GM18909 (cell line): ENCODE data around the gene HMCN1.
A peak's percentile ranks its signal among the peaks of the same experiment; 100 is the strongest.

ENCODE experiments used
- ATAC-seq: cut with Tn5 transposase; IDR thresholded peaks from one replicate; pipeline ENCODE4 v1.9.1; 2021; ENCODE audit warnings: mild to moderate bottlenecking; ENCODE audit not compliant: unreplicated experiment, poor library complexity

The HMCN1 gene

DNA sequence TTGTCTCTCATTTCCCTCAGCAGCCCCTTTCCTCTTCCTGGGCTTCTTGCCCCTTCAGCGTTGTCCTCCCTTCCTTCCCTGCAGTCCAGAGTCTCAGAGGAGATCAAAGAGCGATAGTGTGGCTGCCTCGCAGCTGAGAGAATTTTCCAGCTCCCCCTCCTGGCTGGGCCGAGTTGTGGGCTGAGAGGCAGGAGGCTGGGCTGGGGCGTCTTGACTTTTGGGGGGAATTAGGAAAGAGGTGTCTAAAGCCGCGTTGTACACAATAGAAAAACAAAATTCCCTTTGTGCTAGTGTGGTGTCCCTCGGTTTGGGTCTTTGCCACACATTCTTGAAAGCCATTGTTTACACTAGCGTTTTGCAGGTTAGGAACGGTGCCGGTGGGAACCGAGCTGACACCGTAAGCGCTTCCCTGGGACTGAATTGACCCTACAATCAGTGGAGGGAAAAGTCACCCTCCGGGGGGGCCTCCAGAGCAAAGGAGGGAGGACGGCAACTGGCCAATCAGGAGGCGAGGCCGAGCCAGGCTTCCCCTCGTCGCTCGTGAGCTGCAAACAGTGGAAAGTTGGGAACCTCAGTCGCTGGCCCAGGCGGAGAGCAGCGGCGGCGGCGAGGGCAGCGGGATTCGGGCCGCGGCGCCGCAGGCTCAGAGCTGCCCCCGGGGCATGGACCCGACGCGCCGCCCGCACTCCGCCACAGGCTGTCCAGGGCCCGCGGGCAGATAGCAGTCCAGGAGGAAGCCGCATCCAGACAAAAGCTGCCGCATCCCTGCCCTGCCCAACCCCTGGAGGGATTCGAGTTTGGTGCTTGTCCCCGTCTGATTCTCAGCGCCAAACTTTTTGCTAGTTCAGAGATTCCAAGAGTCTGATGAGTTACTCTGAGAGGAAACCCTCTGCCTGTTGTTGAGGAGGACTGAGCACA lies at the start of gene HMCN1:
Gene HMCN1, plus strand, starts transcription at position 574 of the 918 bp plus-strand sequence. CDS start 389 bp downstream, outside the sequence.
- ATAC-seq: no peak

DNA sequence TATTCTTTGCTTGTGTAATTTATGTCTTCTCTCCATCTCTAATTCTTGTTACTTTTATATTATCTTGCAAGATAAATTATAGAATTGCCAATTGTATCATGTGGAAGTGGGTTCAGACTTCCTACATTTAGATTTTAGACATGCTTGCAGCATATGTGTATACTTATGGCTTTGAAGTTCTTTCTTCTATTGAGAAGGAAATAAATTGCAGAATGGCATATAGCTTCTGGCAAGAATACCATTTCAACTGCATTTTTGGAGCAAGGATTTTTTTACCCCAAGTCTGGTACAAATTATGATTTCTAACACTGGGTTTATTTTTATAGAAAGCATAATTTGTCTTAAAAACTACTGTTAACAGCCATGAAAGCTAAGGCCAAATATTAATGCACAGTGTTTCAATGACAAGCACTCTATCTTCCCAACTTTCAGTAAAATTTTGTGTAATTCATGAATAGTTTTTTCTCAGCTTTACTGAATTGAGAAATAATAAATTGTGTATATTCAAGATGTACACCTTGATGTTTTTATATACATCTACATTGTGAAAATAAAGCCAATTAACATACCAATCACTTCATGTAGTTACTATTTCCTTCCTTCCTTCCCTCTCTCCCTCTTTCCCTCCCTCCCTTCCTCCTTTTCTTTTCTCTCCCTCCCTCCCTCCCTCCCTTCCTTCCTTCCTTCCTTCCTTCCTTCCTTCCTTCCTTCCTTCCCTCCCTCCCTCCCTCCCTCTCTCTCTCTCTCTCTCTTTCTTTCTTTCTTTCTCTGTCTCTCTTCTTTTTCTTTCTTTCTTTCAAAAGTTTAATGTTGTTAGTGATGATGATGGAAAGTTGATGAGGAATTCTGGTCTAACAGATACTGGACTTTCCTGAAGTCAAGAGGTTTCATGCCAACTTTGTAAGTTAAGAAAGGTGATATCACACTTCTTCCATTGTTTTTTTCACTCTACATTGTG lies 47.1 kb upstream of the HMCN1 start:
- no peak for ATAC-seq

DNA sequence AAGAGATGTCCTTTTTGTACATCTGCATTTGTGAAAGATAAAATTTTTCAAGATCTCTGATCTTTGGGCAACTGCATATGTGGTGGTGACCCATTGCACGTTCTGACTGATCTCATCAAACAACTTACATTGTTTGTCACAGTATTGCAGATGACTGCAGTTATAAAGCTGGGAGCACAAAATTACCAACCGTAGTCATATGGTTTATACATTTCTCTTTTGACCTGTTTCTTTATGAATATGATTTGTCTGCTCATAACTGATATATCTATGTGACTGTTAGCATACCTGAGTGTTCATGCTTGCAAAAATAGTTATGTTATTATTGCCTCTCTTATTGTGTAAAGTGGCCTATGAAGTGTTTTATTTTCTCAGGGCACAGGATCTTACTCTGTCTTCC lies 43.7 kb upstream of the HMCN1 start:
- no peak for ATAC-seq

DNA sequence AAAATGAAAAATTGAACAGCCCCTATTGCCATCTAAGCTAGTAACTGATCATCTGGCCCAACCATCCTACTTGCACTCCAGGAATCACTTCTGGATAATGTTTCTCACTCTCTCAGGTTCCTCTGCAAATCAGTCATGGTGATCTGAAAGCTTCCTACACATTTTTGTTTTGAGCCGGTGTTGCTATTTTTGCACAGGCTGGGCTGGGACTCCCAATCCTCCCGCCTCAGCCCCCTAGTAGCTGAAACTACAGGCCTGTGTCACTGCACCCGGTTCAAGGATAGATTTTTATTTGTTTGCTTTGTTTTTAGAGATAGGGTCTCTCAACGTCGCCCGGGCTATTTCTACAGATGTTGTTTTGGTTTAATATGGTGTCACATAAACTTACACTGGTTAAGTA lies 40.5 kb upstream of the HMCN1 start:
- ATAC-seq: peak; percentile 47

DNA sequence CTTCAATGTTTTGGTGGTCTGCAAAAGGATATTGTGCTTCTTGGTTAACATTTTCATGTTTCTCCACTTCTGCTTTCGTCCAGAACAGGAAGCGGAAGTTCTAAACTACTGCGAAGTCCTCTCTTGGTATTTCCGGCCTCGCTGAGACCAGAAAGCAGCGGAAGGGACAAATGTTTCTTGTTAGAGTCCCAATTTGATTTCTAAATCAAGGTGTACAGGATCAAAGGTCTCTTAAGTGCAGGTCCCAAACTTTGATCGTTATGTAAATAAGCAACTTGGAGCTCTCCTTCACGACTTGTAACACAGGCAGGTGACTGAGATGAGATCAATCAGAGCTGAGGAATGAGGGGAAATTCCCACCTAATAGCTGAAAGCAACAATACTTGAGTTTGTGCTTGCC lies 40.1 kb upstream of the HMCN1 start:
- peak; percentile 91 for ATAC-seq

DNA sequence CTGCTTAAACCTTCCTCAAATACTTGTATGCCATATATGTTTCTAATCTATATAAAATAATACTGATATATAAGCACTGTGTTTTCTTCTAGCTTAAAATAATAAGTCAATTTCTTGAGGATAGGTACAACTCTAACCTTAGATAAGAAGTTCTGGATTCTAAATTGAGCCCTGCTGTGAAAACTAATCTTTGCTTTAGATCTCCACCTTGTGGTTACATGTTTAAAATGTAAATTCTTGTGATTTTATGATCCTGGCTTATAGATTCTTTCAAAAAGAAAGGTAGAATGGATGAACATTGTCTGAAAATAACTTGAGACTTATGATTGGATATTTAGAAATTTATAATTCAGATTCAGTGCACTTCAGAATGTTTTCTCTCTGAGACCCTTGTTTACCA lies 38.9 kb upstream of the HMCN1 start:
- ATAC-seq: no peak

DNA sequence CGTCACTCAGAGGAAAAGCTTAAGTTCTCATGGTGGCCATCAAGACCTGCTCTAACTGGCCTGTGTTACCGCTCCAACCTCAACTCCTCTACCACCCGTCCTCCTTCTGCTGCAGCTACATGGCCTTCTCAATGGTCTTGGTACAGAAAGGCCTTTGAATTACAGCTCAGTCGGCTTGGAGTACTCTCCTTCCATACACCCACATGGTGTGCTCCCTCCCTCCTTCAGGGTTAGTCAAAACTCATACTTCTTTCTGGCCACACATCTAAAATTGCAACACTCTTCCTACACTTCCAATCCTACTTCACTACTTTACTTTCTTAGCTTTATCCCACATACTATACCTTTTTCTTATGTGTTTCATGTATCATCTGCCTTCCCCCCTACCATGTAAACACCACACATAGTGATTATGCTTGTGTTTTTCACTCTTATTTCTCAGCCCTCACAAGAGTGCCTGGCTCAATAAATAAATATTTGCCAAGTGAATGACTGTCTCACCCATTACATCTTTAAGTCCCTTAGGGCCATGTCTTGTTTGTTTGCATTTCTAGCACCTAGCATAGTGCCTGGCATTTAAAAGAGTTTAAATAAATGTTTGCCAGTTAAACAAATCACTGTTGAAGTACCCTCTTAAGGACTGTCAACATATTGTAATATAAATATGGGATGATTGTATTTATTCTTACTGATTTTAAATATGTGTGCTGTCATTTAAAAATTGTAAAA lies 37.6 kb upstream of the HMCN1 start:
- ATAC-seq: no peak

DNA sequence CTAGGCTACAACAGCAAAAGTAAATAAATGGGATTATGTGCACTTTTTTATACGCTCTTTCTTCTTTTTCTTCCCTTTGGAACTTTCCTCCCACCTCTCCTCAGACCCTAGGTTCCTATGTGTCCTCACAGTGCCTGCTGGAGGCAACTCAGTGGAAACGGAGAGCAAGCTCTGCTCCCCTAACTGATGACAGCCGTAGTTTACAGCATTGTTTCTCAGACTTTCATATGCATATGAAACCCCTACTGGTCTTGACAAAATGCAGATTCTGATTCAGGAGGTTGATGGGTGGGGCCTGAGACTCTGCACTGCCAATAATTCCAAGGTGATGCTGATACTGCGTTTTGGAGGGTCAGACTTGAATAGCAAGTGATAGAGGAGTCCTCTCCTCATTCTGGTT lies 34.3 kb upstream of the HMCN1 start:
- no peak for ATAC-seq

DNA sequence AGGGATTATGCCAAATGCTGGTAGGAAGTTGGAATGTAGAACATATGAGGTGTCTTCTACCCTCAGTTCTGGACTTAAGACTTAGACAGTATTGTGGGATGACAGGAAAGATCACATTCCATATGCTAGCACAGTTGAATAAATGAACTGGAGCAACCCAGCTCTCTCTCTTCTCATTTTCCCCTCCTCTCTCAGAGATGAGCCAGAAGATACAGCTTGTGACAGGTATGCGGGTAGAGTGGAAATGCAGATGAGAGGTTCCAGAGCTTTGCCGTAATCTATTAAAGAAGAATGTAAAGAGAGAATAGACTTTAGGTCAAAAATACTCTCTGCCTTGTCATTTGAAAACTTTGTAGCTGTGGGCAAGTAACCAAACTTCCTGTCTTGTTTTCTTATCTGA lies 32.5 kb upstream of the HMCN1 start:
- no peak for ATAC-seq

DNA sequence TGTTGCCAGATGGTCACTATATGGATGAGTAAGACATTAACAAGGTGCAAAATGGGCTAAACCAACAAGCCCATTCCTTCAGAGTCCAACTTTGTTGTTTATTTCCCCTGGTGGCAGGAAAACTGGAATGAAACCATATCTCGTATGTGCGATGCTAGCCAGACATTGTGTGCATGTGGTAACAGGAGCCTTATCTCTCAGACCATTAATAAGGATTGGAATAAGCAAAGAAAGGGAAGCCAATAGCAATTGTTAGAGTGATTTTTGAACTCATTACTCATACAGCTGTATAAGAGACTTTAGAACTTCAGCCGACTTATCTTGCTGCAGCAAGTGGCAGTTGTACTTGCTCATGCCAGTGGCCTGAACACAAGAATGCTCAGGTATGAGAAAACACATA lies 30.0 kb upstream of the HMCN1 start:
- no peak for ATAC-seq

DNA sequence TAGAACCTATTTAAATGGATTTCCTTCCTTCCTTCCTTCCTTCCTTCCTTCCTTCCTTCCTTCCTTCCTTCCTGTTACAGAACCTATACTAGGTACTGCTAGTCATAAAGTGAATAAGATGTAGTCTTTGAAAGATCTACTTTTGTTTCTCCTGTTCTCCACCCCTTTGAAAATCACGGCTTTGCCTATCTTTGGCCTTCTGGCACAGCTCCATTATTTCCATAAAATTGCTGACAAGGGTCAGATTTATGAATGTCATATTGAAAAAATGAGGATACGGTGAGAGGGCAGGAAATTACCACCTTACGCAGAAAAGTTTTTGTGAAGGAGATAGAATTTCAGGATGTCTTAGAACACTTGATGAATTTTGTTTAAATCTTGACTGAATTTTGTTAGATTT lies 18.1 kb upstream of the HMCN1 start:
- ATAC-seq: no peak

DNA sequence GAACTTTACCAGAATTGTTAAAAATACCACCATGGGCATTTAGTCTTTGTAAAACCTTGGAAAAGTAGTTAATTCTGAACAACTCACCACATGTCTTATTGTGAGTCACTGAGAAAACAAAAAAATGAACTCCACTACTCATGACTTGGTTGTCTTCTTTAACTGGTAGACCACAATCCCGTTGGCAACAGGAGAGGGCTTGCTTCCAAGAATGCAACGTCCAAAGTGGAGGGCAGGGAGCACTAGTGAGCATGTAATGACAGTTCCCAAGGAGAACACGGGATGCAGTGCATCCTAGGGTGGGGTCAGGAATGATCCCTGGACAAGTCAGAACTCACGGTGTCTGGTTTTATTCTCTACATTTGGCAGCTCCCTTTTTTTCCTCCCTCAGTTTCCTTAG lies 15.2 kb upstream of the HMCN1 start:
- ATAC-seq: no peak

DNA sequence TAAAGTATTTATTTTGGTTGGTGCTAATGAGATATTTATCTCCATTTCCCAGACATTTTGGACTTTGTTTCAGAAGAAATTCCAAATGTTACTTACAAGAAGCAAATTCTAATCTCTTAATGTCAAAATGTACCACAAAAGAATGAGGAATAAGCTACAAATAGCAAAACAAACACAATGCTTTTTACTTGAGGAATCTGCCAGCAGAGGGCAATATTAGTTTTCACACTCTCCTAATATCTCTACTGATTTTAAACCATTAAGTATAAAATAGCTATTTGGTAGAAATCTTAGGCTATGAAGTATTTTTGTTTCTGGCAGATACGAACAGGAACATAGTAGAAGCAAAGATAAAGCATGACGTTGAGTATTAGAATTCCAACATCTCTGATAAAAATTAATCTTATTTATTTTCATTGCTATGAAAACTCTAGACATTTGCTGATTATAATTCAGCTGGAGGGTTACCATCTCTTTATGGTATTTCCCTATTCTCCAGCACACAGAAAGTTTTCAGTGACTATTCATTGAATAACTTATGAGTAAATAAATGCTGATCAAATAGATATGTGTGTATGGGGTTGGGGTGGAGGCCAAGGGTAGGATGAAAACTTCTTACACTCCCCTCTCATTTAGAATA lies 13.4 kb upstream of the HMCN1 start:
- ATAC-seq: no peak

DNA sequence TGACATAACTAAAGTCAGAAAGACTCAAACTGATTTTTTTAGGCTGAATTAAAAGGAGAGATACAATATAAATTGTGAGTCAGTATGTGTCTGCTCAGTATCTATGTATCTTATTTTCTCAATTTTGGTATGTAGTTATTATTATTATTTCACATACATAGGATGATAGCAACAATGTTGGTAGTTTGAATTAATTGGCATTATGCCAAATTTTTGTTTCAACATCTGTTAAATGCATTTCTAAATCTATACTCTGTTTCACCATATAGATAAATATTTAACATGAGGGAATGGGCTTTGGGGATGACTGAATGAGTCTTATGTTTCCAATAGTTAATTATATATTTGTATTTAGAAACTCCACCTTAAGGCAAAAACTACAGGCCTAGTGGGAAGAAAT lies 12.6 kb upstream of the HMCN1 start:
- no peak for ATAC-seq

DNA sequence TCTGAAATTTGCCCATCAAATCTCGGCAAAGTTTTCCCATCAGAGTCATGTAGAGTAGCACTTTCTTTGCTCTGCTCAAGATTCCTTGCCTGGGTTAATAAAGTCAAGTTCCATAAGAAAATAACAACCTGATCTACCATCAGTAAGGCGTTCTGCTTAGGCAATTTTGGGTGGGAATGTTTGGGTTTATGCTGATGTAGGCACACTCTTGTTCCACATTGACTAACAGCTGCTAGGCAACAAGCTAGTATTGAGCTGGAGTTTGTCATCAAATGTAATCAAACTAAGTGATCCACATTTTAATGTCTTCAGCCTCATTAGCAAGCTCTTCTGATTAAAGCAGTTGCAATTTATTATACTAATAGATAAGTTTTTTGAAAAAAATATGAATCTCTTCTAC lies 12.1 kb upstream of the HMCN1 start:
- ATAC-seq: no peak

DNA sequence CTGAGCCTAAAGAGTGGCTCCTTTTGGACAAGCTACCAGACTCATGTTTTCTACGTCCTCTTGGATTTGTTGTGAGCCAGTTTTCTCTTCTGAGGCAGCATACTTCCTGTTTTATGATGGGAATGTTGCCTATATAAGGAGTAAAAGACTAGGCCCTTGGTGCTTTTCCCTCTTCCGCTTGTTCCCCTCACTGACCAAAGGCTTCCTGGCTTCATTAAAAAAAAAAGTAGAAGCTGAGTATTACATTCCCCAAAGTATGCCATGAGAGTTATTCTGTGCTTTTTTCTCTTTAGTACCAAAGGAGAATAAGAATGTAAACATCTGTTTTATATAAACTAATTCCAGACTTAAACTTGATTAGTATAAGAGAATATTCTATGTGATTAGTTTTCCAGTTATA lies 6.5 kb upstream of the HMCN1 start:
- ATAC-seq: no peak

DNA sequence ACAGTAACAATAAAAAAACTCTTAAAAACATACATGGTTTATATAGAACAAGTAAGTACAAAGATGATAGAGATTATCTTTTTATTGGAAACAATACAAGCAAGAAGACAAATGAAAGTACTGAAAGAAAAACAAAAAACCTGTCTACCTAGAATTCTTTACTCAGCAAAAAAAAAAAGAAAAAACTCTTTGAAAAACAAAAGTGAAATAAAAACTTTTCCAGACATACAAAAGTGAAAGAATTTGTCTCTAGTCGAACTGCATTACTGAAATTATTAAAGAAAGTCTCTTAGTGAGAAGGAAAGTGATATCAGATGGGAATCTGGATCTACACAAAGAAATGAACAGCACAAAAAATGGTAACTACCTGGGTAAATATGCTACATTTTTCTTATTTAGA lies 2.7 kb upstream of the HMCN1 start:
- ATAC-seq: no peak

DNA sequence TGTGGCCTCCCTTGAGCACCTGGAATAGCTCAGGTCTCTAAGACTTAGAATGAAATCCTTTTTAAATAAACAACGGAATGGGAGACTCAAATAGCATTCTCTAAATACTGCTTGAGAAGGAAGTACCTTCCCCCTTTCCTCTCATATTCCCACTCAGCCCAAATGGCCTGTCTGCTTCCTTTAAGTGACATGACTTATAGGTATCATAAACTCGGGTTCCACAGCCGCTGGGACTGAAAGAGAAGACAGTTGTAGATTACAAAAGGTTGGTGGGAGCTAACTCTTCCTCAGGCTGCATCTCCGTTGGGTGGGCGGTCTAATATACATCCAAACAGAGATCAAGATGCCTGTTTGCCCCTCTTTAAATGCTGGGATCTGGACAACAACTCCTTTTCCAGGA lies 1.2 kb upstream of the HMCN1 start:
- no peak for ATAC-seq

DNA sequence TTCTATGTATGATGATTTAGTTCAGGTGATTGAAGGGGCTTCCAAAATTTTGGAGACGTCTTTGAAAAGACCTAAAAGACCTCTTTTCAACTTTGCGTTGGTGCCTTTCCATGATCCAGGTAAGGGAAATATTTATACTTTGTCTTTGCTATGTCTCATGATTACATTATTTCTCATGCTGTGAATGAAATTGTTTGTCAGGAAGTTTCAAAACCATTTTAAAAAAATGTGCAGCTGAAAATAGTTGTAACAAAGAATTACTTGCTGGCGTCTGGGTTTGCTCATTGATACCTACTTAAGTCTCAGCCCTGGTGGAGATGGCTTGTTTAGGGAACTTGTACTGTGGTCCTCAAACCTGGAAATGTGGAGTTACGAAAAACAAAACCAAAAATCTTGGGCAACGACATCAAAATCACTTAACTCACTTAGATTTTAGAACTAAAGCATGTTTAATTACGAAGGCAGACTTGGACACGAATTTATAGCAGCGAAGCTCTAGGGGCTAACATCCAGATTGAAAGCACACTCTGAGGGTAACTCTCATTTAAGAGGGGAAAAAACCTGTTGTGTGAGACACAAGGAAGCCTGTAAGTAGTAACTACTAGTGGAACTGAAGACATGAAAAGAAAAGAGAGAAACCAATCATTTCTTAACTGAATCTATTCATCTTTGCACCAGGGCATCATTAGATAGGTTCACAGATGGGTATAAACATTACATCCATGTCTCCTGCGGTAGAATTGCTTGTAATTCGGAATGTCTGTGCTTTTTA lies 924 bp downstream of the HMCN1 start:
- no peak for ATAC-seq
